GM21786 (cell line): ENCODE data around the gene KRTAP4-7.
"Not testable (repeated sequence)": the region's sequence is repeated elsewhere in the genome, so short reads cannot be mapped to it uniquely, and the experiment has no call there.

Experiments used
- ATAC-seq: cut with Tn5 transposase; IDR thresholded peaks from one replicate; pipeline ENCODE4 v1.9.1; 2021; ENCODE audit not compliant: unreplicated experiment

KRTAP4-7 gene

GRCh38 chr17:41108728-41109386 is 24.9 kb downstream of the KRTAP4-7 start:
- not testable (repeated sequence) for ATAC-seq

- no peak for ATAC-seq
Measured at GRCh38 chr17:41111151-41111885, 27.4 kb downstream of the KRTAP4-7 start.

GRCh38 chr17:41116297-41116696 is 32.3 kb downstream of the KRTAP4-7 start:
- ATAC-seq = no peak

- not testable (repeated sequence) for ATAC-seq
Measured at GRCh38 chr17:41117846-41118386, 34.0 kb downstream of the KRTAP4-7 start, which contains the start of gene KRTAP4-11. TSS of gene KRTAP4-11 (minus strand) at chr17:41118373. CDS start at chr17:41118315, 58 bp downstream.

- no peak for ATAC-seq
Measured at GRCh38 chr17:41118721-41119120, 34.8 kb downstream of the KRTAP4-7 start.

GRCh38 chr17:41119696-41120690 is 36.0 kb downstream of the KRTAP4-7 start:
- not testable (repeated sequence) for ATAC-seq

GRCh38 chr17:41121742-41122141 is 37.8 kb downstream of the KRTAP4-7 start:
- no peak for ATAC-seq

GRCh38 chr17:41123292-41123990 is 39.5 kb downstream of the KRTAP4-7 start:
- ATAC-seq = not testable (repeated sequence)

- ATAC-seq = not testable (repeated sequence)
Measured at GRCh38 chr17:41123991-41124371, 40.0 kb downstream of the KRTAP4-7 start, which contains the start of gene KRTAP4-12. TSS of gene KRTAP4-12 (minus strand) at chr17:41124182. CDS start at chr17:41124122, 60 bp downstream.

- no peak for ATAC-seq
Measured at GRCh38 chr17:41125064-41125463, 41.1 kb downstream of the KRTAP4-7 start.

GRCh38 chr17:41126412-41126811 is 42.5 kb downstream of the KRTAP4-7 start:
- no peak for ATAC-seq

- no peak for ATAC-seq
Measured at GRCh38 chr17:41127371-41127770, 43.4 kb downstream of the KRTAP4-7 start.

- no peak for ATAC-seq
Measured at GRCh38 chr17:41131979-41132378, 48.0 kb downstream of the KRTAP4-7 start.

- ATAC-seq = no peak
Measured at GRCh38 chr17:41133880-41134735, 50.2 kb downstream of the KRTAP4-7 start.
